ENCODE data around the gene MT1A.

DNA sequence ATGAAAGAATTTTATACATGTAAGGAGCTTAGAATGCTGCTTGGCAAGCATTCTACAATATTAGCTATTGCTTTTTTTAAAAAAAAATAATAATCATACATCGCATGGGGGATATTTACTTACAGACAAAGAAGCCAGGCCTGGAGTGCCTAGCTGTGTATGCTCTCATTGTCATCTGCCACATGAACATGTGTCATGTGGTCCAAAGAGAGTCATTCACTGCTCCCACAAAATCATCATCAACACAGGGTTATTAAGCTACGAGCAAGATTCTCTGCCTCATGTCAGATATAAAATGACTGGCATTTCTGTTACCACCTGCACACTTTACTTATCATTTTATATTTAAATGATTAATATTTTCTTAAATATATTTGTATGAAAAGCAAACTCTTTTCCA is 14.8 kb upstream of the MT1A start:
- TF ChIP-seq, protein P1, sequence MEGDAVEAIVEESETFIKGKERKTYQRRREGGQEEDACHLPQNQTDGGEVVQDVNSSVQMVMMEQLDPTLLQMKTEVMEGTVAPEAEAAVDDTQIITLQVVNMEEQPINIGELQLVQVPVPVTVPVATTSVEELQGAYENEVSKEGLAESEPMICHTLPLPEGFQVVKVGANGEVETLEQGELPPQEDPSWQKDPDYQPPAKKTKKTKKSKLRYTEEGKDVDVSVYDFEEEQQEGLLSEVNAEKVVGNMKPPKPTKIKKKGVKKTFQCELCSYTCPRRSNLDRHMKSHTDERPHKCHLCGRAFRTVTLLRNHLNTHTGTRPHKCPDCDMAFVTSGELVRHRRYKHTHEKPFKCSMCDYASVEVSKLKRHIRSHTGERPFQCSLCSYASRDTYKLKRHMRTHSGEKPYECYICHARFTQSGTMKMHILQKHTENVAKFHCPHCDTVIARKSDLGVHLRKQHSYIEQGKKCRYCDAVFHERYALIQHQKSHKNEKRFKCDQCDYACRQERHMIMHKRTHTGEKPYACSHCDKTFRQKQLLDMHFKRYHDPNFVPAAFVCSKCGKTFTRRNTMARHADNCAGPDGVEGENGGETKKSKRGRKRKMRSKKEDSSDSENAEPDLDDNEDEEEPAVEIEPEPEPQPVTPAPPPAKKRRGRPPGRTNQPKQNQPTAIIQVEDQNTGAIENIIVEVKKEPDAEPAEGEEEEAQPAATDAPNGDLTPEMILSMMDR (IDR thresholded peaks at IDR 0.05), result no peak
- TF ChIP-seq POLR2A (IDR thresholded peaks at IDR 0.05), result no peak
